Omental fat pad (tissue), 4 donors: Measurements from ENCODE around the gene ALOX15B. TPM values are rescaled to one million over a fixed set of nuclear protein-coding genes. Genes with fewer than 3 reads are reported as not detected.

Experiments used
- small RNA-seq: library from RNA; depleted of rRNA; stranded (forward); fragments of <200 nt; gene quantifications from one replicate; pipeline ENCODE3, GENCODE V24; 2016
- total RNA-seq, 4 donors: library from RNA; depleted of rRNA; stranded (reverse); fragments of >200 nt; gene quantifications; one replicate each; pipeline ENCODE4 v1.1.0, GENCODE V29; 2016

The ALOX15B gene
- total RNA-seq, 4 donors from 2014 or later: 3.8 to 9.8 (median 8.2) TPM

Small RNA genes within 50 kb of the gene (small RNA-seq; reads per million reads assigned to genes)
- gene MIR4314: not detected

Other genes with a start within 250 kb of the ALOX15B start
- 10 to 100 TPM in 3 of 4 donors, 1 to 10 TPM in 1; 4.8 to 52.8 (median 34.6) TPM for gene KDM6B, start 204.8 kb upstream of the ALOX15B start, total RNA-seq
- 10 to 100 TPM; 20.2 to 99.9 (median 24.6) TPM for gene TMEM88, start 184.0 kb upstream of the ALOX15B start, total RNA-seq
- 100 to 1,000 TPM in 1 of 4 donors, 10 to 100 TPM in 3; 61.2 to 209 (median 68.2) TPM for gene NAA38, start 181.5 kb upstream of the ALOX15B start, total RNA-seq
- 10 to 100 TPM in 1 of 4 donors, 1 to 10 TPM in 3; 9.0 to 33.5 (median 9.3) TPM for gene CYB5D1, start 181.1 kb upstream of the ALOX15B start, total RNA-seq
- gene CHD3, start 150.3 kb upstream of the ALOX15B start, total RNA-seq: 10 to 100 TPM; 47.0 to 77.6 (median 57.3) TPM
- gene RNF227, start 122.8 kb upstream of the ALOX15B start, total RNA-seq: 10 to 100 TPM in 2 of 4 donors, 1 to 10 TPM in 2; 4.1 to 19.1 (median 9.7) TPM
- 1 to 10 TPM; 1.6 to 2.9 (median 2.6) TPM for gene KCNAB3, start 109.2 kb upstream of the ALOX15B start, total RNA-seq
- 10 to 100 TPM; 30.0 to 73.3 (median 48.3) TPM for gene TRAPPC1, start 107.1 kb upstream of the ALOX15B start, total RNA-seq
- gene CNTROB, start 106.9 kb upstream of the ALOX15B start, total RNA-seq: 10 to 100 TPM; 14.8 to 24.7 (median 19.8) TPM
- under 1 TPM in 2 of 4 donors, not detected in 2; 0.09 to 0.12 TPM for gene GUCY2D, start 36.4 kb upstream of the ALOX15B start, total RNA-seq
- gene ALOX12B, start 48.7 kb downstream of the ALOX15B start, total RNA-seq: not detected
- under 1 TPM in 2 of 4 donors, not detected in 2; 0.09 to 0.24 TPM for gene ALOXE3, start 79.5 kb downstream of the ALOX15B start, total RNA-seq
- gene HES7, start 85.0 kb downstream of the ALOX15B start, total RNA-seq: under 1 TPM in 1 of 4 donors, not detected in 3; 0.46 TPM
- gene PER1, start 113.3 kb downstream of the ALOX15B start, total RNA-seq: 100 to 1,000 TPM in 2 of 4 donors, 10 to 100 TPM in 2; 78.8 to 169 (median 122) TPM
- 10 to 100 TPM; 16.8 to 42.1 (median 21.2) TPM for gene VAMP2, start 123.9 kb downstream of the ALOX15B start, total RNA-seq
- gene TMEM107, start 137.3 kb downstream of the ALOX15B start, total RNA-seq: 10 to 100 TPM; 10.9 to 78.4 (median 34.1) TPM
- 1 to 10 TPM; 4.7 to 9.9 (median 6.7) TPM for gene BORCS6, start 151.1 kb downstream of the ALOX15B start, total RNA-seq
- gene AURKB, start 171.5 kb downstream of the ALOX15B start, total RNA-seq: 1 to 10 TPM in 2 of 4 donors, under 1 TPM in 1, not detected in 1; 0.79 to 3.0 (median 2.0) TPM
- gene CTC1, start 209.0 kb downstream of the ALOX15B start, total RNA-seq: 10 to 100 TPM; 13.0 to 31.7 (median 18.9) TPM
- gene PFAS, start 210.2 kb downstream of the ALOX15B start, total RNA-seq: 10 to 100 TPM; 12.9 to 27.7 (median 19.8) TPM
- 10 to 100 TPM; 16.7 to 31.4 (median 23.0) TPM for gene RANGRF, start 249.6 kb downstream of the ALOX15B start, total RNA-seq